Keratinocyte (primary cell): ENCODE results near the gene MSI2.
"Not testable (repeated sequence)": the region's sequence is repeated elsewhere in the genome, so short reads cannot be mapped to it uniquely, and the experiment has no call there.

Experiments
- EZH2 ChIP-seq: IDR thresholded peaks from one replicate; pipeline ENCODE4 v1.6.1; 2012; ENCODE audit warnings: inconsistent platforms, mild to moderate bottlenecking, low read length, moderate library complexity
- TF ChIP-seq, protein P1 (sequence below), 3 experiments: IDR thresholded peaks in 1 of 3; conservative IDR thresholded peaks in 1 of 3; optimal IDR thresholded peaks in 1 of 3; 2 replicates in 2 of 3; 3 replicates in 1 of 3; pipeline versions ENCODE3 to v1.5.1; 2011; ENCODE audit warnings: low read length in 3 of 3, mild to moderate bottlenecking in 3 of 3, moderate library complexity in 2 of 3, control low read depth in 1 of 3, inconsistent platforms in 1 of 3; ENCODE audit not compliant: insufficient read depth in 2 of 3; ENCODE audit errors: extremely low read depth in 1 of 3

DNA sequence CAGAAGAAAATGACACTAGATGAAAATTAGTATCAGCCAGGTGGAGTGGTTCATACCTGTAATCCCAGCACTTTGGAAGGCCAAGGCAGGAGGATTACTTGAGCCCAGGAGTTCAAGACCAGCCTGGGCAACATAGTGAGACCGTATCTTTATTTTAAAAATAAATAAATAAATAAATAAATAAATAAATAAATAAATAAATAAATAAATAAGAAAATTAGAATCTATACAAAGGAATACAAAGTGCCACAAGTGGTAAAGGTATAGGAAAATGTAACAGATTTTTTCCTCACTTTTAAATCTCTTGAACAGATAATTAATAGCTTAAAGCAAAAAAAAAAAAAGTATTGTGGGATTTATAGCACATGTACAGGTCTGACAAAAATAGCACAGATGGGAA, 33.9 kb upstream of the MSI2 start:
- TF ChIP-seq, protein P1, sequence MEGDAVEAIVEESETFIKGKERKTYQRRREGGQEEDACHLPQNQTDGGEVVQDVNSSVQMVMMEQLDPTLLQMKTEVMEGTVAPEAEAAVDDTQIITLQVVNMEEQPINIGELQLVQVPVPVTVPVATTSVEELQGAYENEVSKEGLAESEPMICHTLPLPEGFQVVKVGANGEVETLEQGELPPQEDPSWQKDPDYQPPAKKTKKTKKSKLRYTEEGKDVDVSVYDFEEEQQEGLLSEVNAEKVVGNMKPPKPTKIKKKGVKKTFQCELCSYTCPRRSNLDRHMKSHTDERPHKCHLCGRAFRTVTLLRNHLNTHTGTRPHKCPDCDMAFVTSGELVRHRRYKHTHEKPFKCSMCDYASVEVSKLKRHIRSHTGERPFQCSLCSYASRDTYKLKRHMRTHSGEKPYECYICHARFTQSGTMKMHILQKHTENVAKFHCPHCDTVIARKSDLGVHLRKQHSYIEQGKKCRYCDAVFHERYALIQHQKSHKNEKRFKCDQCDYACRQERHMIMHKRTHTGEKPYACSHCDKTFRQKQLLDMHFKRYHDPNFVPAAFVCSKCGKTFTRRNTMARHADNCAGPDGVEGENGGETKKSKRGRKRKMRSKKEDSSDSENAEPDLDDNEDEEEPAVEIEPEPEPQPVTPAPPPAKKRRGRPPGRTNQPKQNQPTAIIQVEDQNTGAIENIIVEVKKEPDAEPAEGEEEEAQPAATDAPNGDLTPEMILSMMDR (optimal IDR thresholded peaks at IDR 0.05 in 1 of 3, IDR thresholded peaks at IDR 0.05 in 1 of 3, conservative IDR thresholded peaks at IDR 0.05 in 1 of 3; ENCODE audit: extremely low read depth in 1 of 3, insufficient read depth in 2 of 3, low read length in 3 of 3), result not testable (repeated sequence)
- TF ChIP-seq EZH2, result not testable (repeated sequence)
